Gastroesophageal sphincter (tissue), 4 donors: ENCODE measurements around the gene AP2A2. TPM values are rescaled to one million over a fixed set of nuclear protein-coding genes. Genes with fewer than 3 reads are reported as not detected.
A peak's percentile ranks its signal among the peaks of the same experiment; 100 is the strongest.
"Not testable (repeated sequence)": the region's sequence is repeated elsewhere in the genome, so short reads cannot be mapped to it uniquely, and the experiment has no call there.

ENCODE experiments used
- ATAC-seq: fragments of 150-250 bp; one replicate; pipeline ENCODE4 v1.9.1; 2016; ENCODE audit warnings: mild to moderate bottlenecking, moderate library complexity
- H3K27ac ChIP-seq, 4 donors: fragments of 200-600 bp; sonication (generic) in 3 of 4; 1 replicate in 3 of 4; 2 replicates in 1 of 4; pipeline ENCODE4 v1.5.1; 2016 to 2019
- H3K27me3 ChIP-seq: fragments of 200-600 bp; sonication (generic); one replicate; pipeline ENCODE4 v1.5.1; 2019
- H3K36me3 ChIP-seq, 2 donors: fragments of 200-600 bp; sonication (generic); one replicate each; pipeline ENCODE4 v1.5.1; 2019; ENCODE audit warnings: control low read depth in 1 of 2
- H3K4me1 ChIP-seq, 3 donors: fragments of 200-600 bp; sonication (generic); 1 replicate in 2 of 3; 2 replicates in 1 of 3; pipeline ENCODE4 v1.5.1; 2016 to 2019; ENCODE audit warnings: control low read depth in 2 of 3
- H3K4me3 ChIP-seq, 2 donors: fragments of 200-600 bp; sonication (generic); one replicate each; pipeline ENCODE4 v1.5.1; 2019; ENCODE audit warnings: mild to moderate bottlenecking in 1 of 2, moderate library complexity in 1 of 2
- H3K9me3 ChIP-seq, 3 donors: fragments of 200-600 bp; sonication (generic); one replicate each; pipeline ENCODE4 v1.5.1; 2017 to 2019; ENCODE audit warnings: control low read depth in 2 of 3
- CTCF ChIP-seq, 4 experiments: fragments of 200-600 bp in 2 of 4; fragments of 450-650 bp in 2 of 4; sonication (generic) in 1 of 4; IDR thresholded peaks; one replicate each; pipeline ENCODE4 v1.5.1; 2017 to 2019; ENCODE audit warnings: antibody characterized with exemption in 4 of 4, mild to moderate bottlenecking in 2 of 4, moderate library complexity in 2 of 4
- EP300 ChIP-seq: sonication (generic); formaldehyde crosslinking; IDR thresholded peaks from one replicate; pipeline ENCODE4 v1.6.1; 2017; ENCODE audit warnings: antibody characterized with exemption, mild to moderate bottlenecking
- POLR2A ChIP-seq, 2 donors: fragments of 450-650 bp; IDR thresholded peaks; one replicate each; pipeline ENCODE4 v1.6.1; 2017; ENCODE audit warnings: antibody characterized with exemption in 2 of 2, mild to moderate bottlenecking in 2 of 2, moderate library complexity in 1 of 2
- POLR2AphosphoS5 ChIP-seq: sonication (generic); formaldehyde crosslinking; IDR thresholded peaks from one replicate; pipeline ENCODE4 v1.6.1; 2017; ENCODE audit warnings: antibody characterized with exemption
- WGBS, 2 donors: methylation state at CpG; one replicate each; pipeline ENCODE4 v1.1.5; 2018; ENCODE audit warnings: low coverage in 1 of 2; 5-methylcytosine and 5-hydroxymethylcytosine counted together
- total RNA-seq, 4 donors: library from RNA; depleted of rRNA; stranded (reverse); fragments of >200 nt; gene quantifications; one replicate each; pipeline ENCODE4 v1.1.0, GENCODE V29; 2016

Gene AP2A2
- total RNA-seq, 4 donors from 2014 or later: 47.9 to 88.5 (median 61.6) TPM

DNA sequence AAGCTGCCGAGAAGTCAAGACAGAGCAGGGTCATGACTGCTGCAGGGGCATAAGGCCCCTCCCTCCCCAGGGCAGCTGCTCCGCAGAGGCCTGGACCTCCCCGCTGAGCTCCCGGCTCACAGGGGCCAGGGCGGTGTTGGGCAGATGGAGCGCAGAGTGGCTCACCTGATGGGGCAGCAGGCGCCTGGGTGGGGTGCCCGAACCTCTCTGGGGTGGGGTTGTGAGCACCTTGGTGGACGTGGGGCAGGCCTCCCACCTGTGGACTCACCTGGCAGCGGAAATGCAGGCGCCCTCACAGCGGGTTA lies 87.9 kb downstream of the AP2A2 start:
- ATAC-seq: no peak
- Histone ChIP-seq H3K4me1 (no peaks in the 10 kb centered on the region), H3K9me3 (no peaks in the 10 kb centered on the region), H3K27me3 (no peaks in the 10 kb centered on the region), H3K4me3 (no peak overlapping the region), H3K27ac (no peak overlapping the region), H3K36me3 (peaks cover 0 to 58% of the 10 kb centered on the region in 2 donors)
- TF ChIP-seq POLR2A (IDR thresholded peaks at IDR 0.05) (no peak), POLR2AphosphoS5 (no peak), EP300 (no peak), CTCF (IDR thresholded peaks at IDR 0.05) (no peak)
- 98% methylated on average over 8 of the region's 12 CpGs; no CpG with 5 or more reads in 1 of the 2 donors for WGBS, 2 donors

GRCh38 chr11:1014276-1014675 lies 88.6 kb downstream of the AP2A2 start:
- no peak overlapping the region for H3K27ac ChIP-seq
- H3K4me3 ChIP-seq: no peak overlapping the region
- H3K9me3 ChIP-seq: no peaks in the 10 kb centered on the region
- WGBS, 2 donors: 93% methylated on average over 5 of the region's 14 CpGs; no CpG with 5 or more reads in 1 of the 2 donors
- H3K4me1 ChIP-seq: no peaks in the 10 kb centered on the region
- H3K27me3 ChIP-seq: no peaks in the 10 kb centered on the region
- TF ChIP-seq CTCF (IDR thresholded peaks at IDR 0.05) (no peak), POLR2A (IDR thresholded peaks at IDR 0.05) (no peak), POLR2AphosphoS5 (no peak), EP300 (no peak)
- no peak for ATAC-seq
- H3K36me3 ChIP-seq: peaks cover 0 to 51% of the 10 kb centered on the region in 2 donors

- H3K27ac ChIP-seq: no peak overlapping the region
- H3K4me3 ChIP-seq: no peak overlapping the region
- 60% methylated on average over 1 of the region's 7 CpGs; no CpG with 5 or more reads in 1 of the 2 donors for WGBS, 2 donors
- peaks cover 0 to 43% of the 10 kb centered on the region in 2 donors for H3K36me3 ChIP-seq
- no peak for ATAC-seq
- TF ChIP-seq POLR2AphosphoS5: no peak
- TF ChIP-seq EP300: no peak
- no peak for TF ChIP-seq CTCF (IDR thresholded peaks at IDR 0.05)
- TF ChIP-seq POLR2A (IDR thresholded peaks at IDR 0.05): no peak
- no peaks in the 10 kb centered on the region for H3K27me3 ChIP-seq
- H3K9me3 ChIP-seq: no peaks in the 10 kb centered on the region
- H3K4me1 ChIP-seq: no peaks in the 10 kb centered on the region
Measured at GRCh38 chr11:1015064-1015463, 89.4 kb downstream of the AP2A2 start.

DNA sequence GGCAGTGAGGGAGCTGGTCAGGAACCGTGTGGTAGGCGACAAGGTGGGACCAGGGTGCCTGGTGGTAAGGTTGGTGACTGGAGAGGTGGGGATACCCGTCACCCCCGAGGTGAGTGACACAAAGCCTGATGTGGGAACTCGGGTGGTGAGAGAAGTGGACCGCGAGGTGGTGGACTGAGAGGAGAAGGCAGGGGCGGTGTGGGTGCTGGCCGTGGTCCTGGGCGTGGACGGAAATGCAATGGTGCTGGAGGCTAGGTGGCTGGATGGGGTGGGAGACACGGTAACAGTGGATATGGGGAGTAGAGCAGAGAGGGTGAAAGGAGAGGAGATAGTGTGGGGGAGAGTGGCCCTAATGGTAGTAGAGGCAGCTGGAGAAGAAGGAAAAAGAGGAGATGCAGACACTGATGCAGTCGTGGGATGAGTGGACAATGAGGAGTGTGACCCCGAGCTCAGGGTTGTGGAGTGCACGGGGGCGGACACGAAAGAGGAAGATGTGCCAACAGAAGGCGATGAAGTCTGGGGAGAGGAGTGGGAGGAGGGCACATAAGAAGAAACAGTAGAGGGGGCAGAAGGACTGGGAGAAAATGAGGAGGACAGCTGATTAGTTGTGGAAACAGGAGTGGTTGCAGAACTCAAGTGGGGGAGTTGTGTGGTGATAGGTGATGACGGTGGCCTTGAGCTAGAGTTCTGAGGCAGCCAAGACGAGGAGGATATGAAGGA lies 90.3 kb downstream of the AP2A2 start:
- TF ChIP-seq POLR2AphosphoS5 (no peak), CTCF (IDR thresholded peaks at IDR 0.05) (no peak), EP300 (no peak), POLR2A (IDR thresholded peaks at IDR 0.05) (no peak)
- Histone ChIP-seq H3K4me1 (no peaks in the 10 kb centered on the region), H3K9me3 (no peaks in the 10 kb centered on the region), H3K27ac (no peak overlapping the region), H3K36me3 (peaks cover 0 to 34% of the 10 kb centered on the region in 2 donors), H3K27me3 (no peaks in the 10 kb centered on the region), H3K4me3 (no peak overlapping the region)
- ATAC-seq: no peak
- WGBS, 2 donors: 89 to 90% methylated on average over 20 of the region's 20 CpGs

GRCh38 chr11:1016610-1017126 lies 91.0 kb downstream of the AP2A2 start:
- H3K27ac ChIP-seq, H3K9me3 ChIP-seq, H3K4me1 ChIP-seq, H3K27me3 ChIP-seq, H3K4me3 ChIP-seq: not testable (repeated sequence)
- peak; percentile 40 for ATAC-seq
- 57 to 58% methylated on average over 7 of the region's 7 CpGs for WGBS, 2 donors
- H3K36me3 ChIP-seq: peaks cover 0 to 27% of the 10 kb centered on the region in 2 donors
